ENCODE results near the gene AKAP7.

- TF ChIP-seq CTCF (IDR thresholded peaks at IDR 0.05; ENCODE audit: insufficient read depth, low read depth, low read length) (no peak), EZH2 (IDR thresholded peaks at IDR 0.05; ENCODE audit: insufficient read depth, low read length) (no peak)
Observed at GRCh38 chr6:131115651-131116050, 19.6 kb upstream of the AKAP7 start.
